Activated T-helper 1 cell treated with anti-CD3 and anti-CD28 coated beads, Interleukin-12 subunit alpha, Interleukin-12 subunit beta, Interleukin-2, Interleukin-4 antibody, amounts not matched to agents 30 ng/mL and 10 ng/mL and 1 ng/mL, durations not matched to agents 14 hours and 24 hours and 36 hours (primary cell): ENCODE measurements around the gene LEMD2. TPM values are rescaled to one million over a fixed set of nuclear protein-coding genes. Genes with fewer than 3 reads are reported as not detected.

Source experiments
- DNase-seq: peaks from one replicate; pipeline ENCODE4 v3.0.0; 2021; ENCODE audit warnings: low spot score
- H3K27ac Mint-ChIP-seq: one replicate; pipeline ENCODE4 v1.8.0; 2021; ENCODE audit warnings: mild to moderate bottlenecking, mixed read lengths
- H3K27me3 Mint-ChIP-seq: one replicate; pipeline ENCODE4 v1.8.0; 2022; ENCODE audit warnings: mild to moderate bottlenecking, moderate library complexity, mixed read lengths; ENCODE audit not compliant: insufficient read depth
- H3K36me3 Mint-ChIP-seq: one replicate; pipeline ENCODE4 v1.8.0; 2021; ENCODE audit warnings: low read depth, mixed read lengths
- H3K4me1 Mint-ChIP-seq: one replicate; pipeline ENCODE4 v1.8.0; 2021; ENCODE audit warnings: low read depth, mixed read lengths
- H3K4me3 Mint-ChIP-seq: one replicate; pipeline ENCODE4 v1.8.0; 2021; ENCODE audit warnings: mild to moderate bottlenecking, moderate library complexity, mixed read lengths
- H3K9me3 Mint-ChIP-seq: one replicate; pipeline ENCODE4 v1.8.0; 2021; ENCODE audit warnings: mixed read lengths
- intact Hi-C: fragments of 100-400 bp; cut with micrococcal nuclease; formaldehyde crosslinking; loops from one replicate; pipeline ENCODE4 v1.15.1; 2024
- total RNA-seq: library from RNA; stranded (reverse); gene quantifications from 2 replicates; pipeline ENCODE4 v1.2.3, GENCODE V29; 2022

Gene LEMD2
- total RNA-seq, 1 donor from 2014 or later, result 63.6 TPM

GRCh38 chr6:33799454-33800113 lies 10.7 kb upstream of the LEMD2 start:
- H3K9me3 Mint-ChIP-seq, result no peaks in the 10 kb centered on the region
- peaks cover 11% of the 10 kb centered on the region for H3K27me3 Mint-ChIP-seq
- intact Hi-C loops, result no loop called here
- no peak overlapping the region for H3K27ac Mint-ChIP-seq
- no peak for DNase-seq
- H3K36me3 Mint-ChIP-seq, result no peaks in the 10 kb centered on the region
- no peak overlapping the region for H3K4me3 Mint-ChIP-seq
- H3K4me1 Mint-ChIP-seq, result no peaks in the 10 kb centered on the region

GRCh38 chr6:33798343-33798848 lies 9.5 kb upstream of the LEMD2 start:
- no peak overlapping the region for H3K4me3 Mint-ChIP-seq

GRCh38 chr6:33797626-33798342 lies 8.9 kb upstream of the LEMD2 start:
- Mint-ChIP-seq H3K36me3 (no peaks in the 10 kb centered on the region), H3K9me3 (no peaks in the 10 kb centered on the region), H3K27ac (no peak overlapping the region), H3K4me1 (no peaks in the 10 kb centered on the region), H3K4me3 (no peak overlapping the region), H3K27me3 (peaks cover 14% of the 10 kb centered on the region)
- intact Hi-C loops, result no loop called here
- no peak for DNase-seq

More at GRCh38 chr6:33798343-33798848, 9.5 kb upstream of the LEMD2 start:
- intact Hi-C loops, result no loop called here
- Mint-ChIP-seq H3K36me3 (no peaks in the 10 kb centered on the region), H3K9me3 (no peaks in the 10 kb centered on the region), H3K27ac (no peak overlapping the region), H3K27me3 (peaks cover 12% of the 10 kb centered on the region), H3K4me1 (no peaks in the 10 kb centered on the region)
- no peak for DNase-seq

- H3K9me3 Mint-ChIP-seq, result no peaks in the 10 kb centered on the region
- no peak overlapping the region for H3K27ac Mint-ChIP-seq
- DNase-seq, result no peak
- H3K27me3 Mint-ChIP-seq, result peaks cover 12% of the 10 kb centered on the region
- no peaks in the 10 kb centered on the region for H3K4me1 Mint-ChIP-seq
- H3K36me3 Mint-ChIP-seq, result no peaks in the 10 kb centered on the region
- intact Hi-C loops, result no loop called here
- H3K4me3 Mint-ChIP-seq, result no peak overlapping the region
Measured at GRCh38 chr6:33794910-33795623, 6.1 kb upstream of the LEMD2 start.

- intact Hi-C loops, result no loop called here
- Mint-ChIP-seq H3K27me3 (peaks cover 7% of the 10 kb centered on the region), H3K4me3 (no peak overlapping the region), H3K36me3 (peaks cover under 1% of the 10 kb centered on the region), H3K9me3 (no peaks in the 10 kb centered on the region), H3K4me1 (peaks cover 10% of the 10 kb centered on the region), H3K27ac (no peak overlapping the region)
- DNase-seq, result no peak
Measured at GRCh38 chr6:33792981-33793380, 4.1 kb upstream of the LEMD2 start.

- intact Hi-C loops, result no loop called here
- peaks cover 23% of the 10 kb centered on the region for H3K4me1 Mint-ChIP-seq
- H3K27me3 Mint-ChIP-seq, result peaks cover 7% of the 10 kb centered on the region
- no peak overlapping the region for H3K4me3 Mint-ChIP-seq
- H3K9me3 Mint-ChIP-seq, result no peaks in the 10 kb centered on the region
- no peak for DNase-seq
- no peak overlapping the region for H3K27ac Mint-ChIP-seq
- H3K36me3 Mint-ChIP-seq, result peaks cover 2% of the 10 kb centered on the region
Measured at GRCh38 chr6:33791620-33792019, 2.7 kb upstream of the LEMD2 start.

- DNase-seq, result no peak
- H3K4me1 Mint-ChIP-seq, result peaks cover 30% of the 10 kb centered on the region
- peaks cover 9% of the 10 kb centered on the region for H3K36me3 Mint-ChIP-seq
- no peak overlapping the region for H3K4me3 Mint-ChIP-seq
- peaks cover 7% of the 10 kb centered on the region for H3K27me3 Mint-ChIP-seq
- H3K27ac Mint-ChIP-seq, result no peak overlapping the region
- H3K9me3 Mint-ChIP-seq, result no peaks in the 10 kb centered on the region
- intact Hi-C loops, result no loop called here
Measured at GRCh38 chr6:33790910-33791309, 2.0 kb upstream of the LEMD2 start.

GRCh38 chr6:33790379-33790778 lies 1.4 kb upstream of the LEMD2 start:
- Mint-ChIP-seq H3K36me3 (peaks cover 11% of the 10 kb centered on the region), H3K27ac (peak overlapping the region; percentile 25), H3K9me3 (no peaks in the 10 kb centered on the region), H3K4me3 (peak overlapping the region; percentile 21), H3K27me3 (peaks cover 7% of the 10 kb centered on the region), H3K4me1 (peaks cover 35% of the 10 kb centered on the region)
- DNase-seq, result no peak
- intact Hi-C loops, result no loop called here

- H3K27me3 Mint-ChIP-seq, result peaks cover 7% of the 10 kb centered on the region
- H3K36me3 Mint-ChIP-seq, result peaks cover 19% of the 10 kb centered on the region
- peak overlapping the region; percentile 77 for H3K27ac Mint-ChIP-seq
- H3K9me3 Mint-ChIP-seq, result no peaks in the 10 kb centered on the region
- intact Hi-C loops, result loop anchor here (1.0 to 10.0 kb wide), 12 partner anchors 23 to 738 kb away; partner anchors contain the start of genes BAK1, CUTA, KIFC1 and NUDT3
- H3K4me3 Mint-ChIP-seq, result peak overlapping the region; percentile 84
- DNase-seq, result no peak
- H3K4me1 Mint-ChIP-seq, result peaks cover 43% of the 10 kb centered on the region
Measured at GRCh38 chr6:33789550-33789895, 593 bp upstream of the LEMD2 start.

GRCh38 chr6:33787954-33788693 lies 806 bp downstream of the LEMD2 start:
- Mint-ChIP-seq H3K4me3 (peak overlapping the region; percentile 93), H3K27ac (peak overlapping the region; percentile 96), H3K36me3 (peaks cover 27% of the 10 kb centered on the region), H3K9me3 (no peaks in the 10 kb centered on the region), H3K27me3 (peaks cover 3% of the 10 kb centered on the region), H3K4me1 (peaks cover 43% of the 10 kb centered on the region)
- intact Hi-C loops, result loop anchor here (1.0 to 10.0 kb wide), 14 partner anchors 25 to 739 kb away; partner anchors contain the start of genes BAK1, CUTA, ITPR3 and KIFC1
- peak; percentile 60 for DNase-seq

GRCh38 chr6:33787346-33787953 lies 1.5 kb downstream of the LEMD2 start:
- Mint-ChIP-seq H3K4me3 (peak overlapping the region; percentile 93), H3K9me3 (no peaks in the 10 kb centered on the region), H3K4me1 (peaks cover 43% of the 10 kb centered on the region), H3K36me3 (peaks cover 28% of the 10 kb centered on the region), H3K27ac (peak overlapping the region; percentile 96), H3K27me3 (no peaks in the 10 kb centered on the region)
- no peak for DNase-seq
- intact Hi-C loops, result loop anchor here (5.0 to 10.0 kb wide), 8 partner anchors 75 to 740 kb away; partner anchors contain the start of genes CUTA, KIFC1, NUDT3 and PHF1

GRCh38 chr6:33786736-33787135 lies 2.2 kb downstream of the LEMD2 start:
- no peak overlapping the region for H3K27ac Mint-ChIP-seq
- H3K27me3 Mint-ChIP-seq, result no peaks in the 10 kb centered on the region
- intact Hi-C loops, result loop anchor here (5.0 to 10.0 kb wide), 8 partner anchors 76 to 741 kb away; partner anchors contain the start of genes CUTA, KIFC1, NUDT3 and PHF1
- peaks cover 33% of the 10 kb centered on the region for H3K36me3 Mint-ChIP-seq
- H3K9me3 Mint-ChIP-seq, result no peaks in the 10 kb centered on the region
- H3K4me3 Mint-ChIP-seq, result peak overlapping the region; percentile 93
- DNase-seq, result no peak
- peaks cover 43% of the 10 kb centered on the region for H3K4me1 Mint-ChIP-seq
